Stimulated activated CD4-positive, alpha-beta T cell treated with anti-CD3 and anti-CD28 coated beads, Interleukin-4, amount 100 ng/mL, for 1 hour (primary cell): ENCODE results near the gene KLF5.
"Not testable (repeated sequence)": the region's sequence is repeated elsewhere in the genome, so short reads cannot be mapped to it uniquely, and the experiment has no call there.

Experiments
- DNase-seq: peaks from one replicate; pipeline ENCODE4 v3.0.0-alpha.2; 2020

KLF5 gene

DNA sequence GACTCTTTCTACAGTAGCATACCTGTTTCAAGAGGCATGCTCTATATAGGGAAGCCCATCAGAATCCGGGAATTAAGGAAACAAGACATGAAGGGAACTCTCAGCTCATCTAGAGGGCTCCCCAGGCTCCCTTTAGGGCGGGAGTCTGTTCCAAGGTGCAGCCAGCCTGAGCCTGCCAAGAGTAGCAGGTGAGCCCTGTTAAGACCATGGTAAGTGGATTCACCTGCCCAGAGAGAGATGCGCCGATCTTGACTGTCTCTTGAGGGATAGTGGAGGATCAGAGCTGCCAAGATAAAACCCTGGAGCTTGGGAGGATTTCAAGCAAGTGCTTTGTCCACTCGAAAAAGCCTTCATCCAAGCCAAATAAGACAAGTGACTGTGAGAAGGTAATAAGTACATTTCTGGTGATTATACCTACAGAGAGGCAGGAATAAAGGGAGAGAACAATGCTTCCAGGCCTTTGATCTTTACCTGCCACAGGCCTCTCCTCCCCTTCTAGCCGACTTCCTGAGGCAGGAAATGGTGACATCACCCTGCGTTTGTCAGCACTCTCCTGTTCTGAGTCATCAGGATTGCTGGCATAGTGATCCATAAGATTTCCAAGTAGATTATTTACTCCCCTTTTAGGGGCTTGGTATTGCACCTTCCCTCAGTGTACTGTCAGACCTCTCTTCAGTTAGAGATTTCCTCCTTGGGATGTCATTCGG, 31.5 kb downstream of the KLF5 start:
- DNase-seq, result no peak

GRCh38 chr13:73090823-73091187, 32.0 kb downstream of the KLF5 start:
- no peak for DNase-seq

DNA sequence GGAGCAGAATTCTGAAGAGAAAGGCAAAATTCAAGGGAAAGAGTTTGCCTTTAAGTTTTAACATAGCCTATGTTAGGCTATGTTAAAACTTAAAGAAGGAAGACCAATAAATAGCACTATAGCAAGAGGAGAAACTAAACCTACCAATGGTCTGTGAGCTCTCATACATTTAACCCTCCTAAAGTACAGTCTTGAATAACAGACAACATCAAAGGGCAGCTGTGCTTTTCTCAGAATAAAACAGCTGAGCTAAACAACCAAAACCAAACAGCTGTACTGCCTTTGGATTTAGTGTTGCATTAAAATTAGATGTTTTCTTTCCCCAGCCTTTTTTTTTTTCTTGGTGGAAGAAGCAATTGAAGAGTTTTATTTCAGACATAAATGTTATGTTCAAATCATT, 34.0 kb downstream of the KLF5 start:
- no peak for DNase-seq

DNA sequence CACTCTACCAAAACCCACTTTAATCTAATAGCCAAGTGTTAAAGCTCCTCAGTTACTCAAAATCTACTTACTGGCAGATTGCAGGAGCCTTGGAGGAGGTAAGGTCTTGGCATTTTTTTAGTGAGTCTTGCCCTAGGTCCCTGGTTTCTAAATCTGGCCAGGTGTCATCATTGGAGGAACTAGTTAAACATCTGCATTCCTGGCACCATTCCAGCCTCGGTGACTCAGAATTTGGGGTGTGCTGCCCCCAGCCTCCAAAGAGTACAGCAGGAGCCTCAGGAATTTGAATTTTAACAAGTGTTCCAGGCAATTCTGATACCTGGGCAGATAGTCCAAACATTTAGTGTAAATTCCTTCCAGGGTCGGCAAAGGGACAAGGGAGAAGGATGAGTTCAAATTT, 37.4 kb downstream of the KLF5 start:
- no peak for DNase-seq

DNA sequence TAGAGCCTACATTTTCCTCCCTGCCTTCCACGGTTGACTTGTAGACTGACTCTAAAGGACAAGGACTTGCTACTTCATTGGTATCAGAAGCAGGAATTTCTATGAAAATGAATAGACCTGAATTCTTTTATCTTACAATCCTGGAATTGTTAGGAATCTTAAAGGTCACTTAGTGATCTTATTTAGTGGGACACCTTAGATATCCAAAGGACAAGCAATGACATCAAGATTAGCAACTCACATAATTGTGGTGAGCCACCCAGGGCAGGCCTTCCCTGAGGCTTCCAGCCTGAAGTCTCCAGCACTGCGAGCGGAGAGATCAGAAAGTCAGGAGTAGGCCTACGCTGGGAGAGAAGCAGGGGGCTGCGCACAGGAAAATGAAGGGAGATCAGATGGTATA, 37.8 kb downstream of the KLF5 start:
- no peak for DNase-seq

DNA sequence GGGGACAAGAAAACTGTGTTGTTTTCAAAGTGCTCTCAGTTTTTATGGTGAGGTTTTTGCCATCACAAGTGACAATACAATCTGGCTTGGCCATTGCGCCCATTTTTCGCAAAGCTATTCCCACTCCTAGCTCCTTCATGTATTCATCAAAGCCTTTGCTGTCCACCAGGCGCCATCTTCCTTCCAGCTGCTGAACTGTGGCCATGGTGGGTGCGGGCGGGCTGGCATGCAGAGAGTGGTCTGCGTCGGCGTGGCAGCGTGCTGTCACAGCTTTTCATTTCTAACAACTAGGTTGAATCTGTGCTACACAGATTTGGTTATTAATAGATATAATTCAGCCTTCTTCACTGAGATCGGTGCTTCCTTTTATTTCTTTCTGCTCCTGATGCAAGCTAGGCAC, 42.0 kb downstream of the KLF5 start:
- DNase-seq, result not testable (repeated sequence)

GRCh38 chr13:73101351-73102007, 42.7 kb downstream of the KLF5 start:
- DNase-seq, result no peak

- no peak for DNase-seq
Measured at GRCh38 chr13:73103238-73103637, 44.4 kb downstream of the KLF5 start.

DNA sequence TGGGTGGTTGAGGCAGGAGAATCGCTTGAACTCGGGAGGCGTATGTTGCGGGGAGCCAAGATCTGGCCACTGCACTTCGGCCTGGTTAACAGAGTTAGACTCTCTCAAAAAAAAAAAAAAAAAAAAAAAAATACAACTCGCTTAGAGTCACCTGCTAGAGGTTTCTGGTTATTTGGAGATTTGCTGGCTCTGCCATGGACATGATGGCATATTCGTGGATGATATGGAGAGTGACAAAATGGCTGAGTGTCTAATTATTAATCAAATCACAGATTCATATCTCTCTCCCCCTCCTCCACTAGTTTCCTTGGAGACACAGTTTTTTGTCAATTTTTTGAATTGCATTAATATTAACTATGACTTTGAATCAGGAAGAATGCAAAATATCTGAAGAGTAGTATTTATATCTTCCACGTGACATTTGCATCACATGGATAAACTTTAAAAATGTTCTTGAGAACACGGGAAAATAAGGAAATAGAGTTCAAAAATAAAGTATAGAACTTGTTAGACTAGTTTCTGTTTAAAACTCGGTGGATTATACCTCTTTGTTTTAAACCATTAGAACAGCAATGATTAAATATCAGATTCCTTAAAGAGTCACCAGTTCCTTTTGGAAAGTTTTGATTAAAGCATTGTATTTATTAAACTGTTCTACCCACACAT, 47.8 kb downstream of the KLF5 start:
- DNase-seq, result no peak

DNA sequence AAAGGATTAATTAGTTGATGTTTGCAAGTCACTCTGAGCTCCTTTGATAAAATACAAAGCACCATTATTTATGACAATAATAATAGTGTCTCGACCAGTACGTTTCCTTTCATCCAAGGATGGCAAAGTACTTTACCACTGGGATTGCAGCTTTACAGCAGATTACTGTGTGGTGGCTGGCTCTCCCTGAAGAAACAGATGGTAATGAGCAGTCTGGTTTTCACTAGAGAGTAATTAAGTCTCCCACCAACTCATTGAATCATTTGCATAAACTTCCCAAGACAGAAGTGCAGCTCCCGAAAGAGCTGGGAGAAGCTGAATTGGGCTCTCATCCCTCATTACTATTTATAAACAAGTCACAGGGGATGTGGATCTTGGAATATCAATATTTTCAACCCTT, 48.7 kb downstream of the KLF5 start:
- no peak for DNase-seq

DNA sequence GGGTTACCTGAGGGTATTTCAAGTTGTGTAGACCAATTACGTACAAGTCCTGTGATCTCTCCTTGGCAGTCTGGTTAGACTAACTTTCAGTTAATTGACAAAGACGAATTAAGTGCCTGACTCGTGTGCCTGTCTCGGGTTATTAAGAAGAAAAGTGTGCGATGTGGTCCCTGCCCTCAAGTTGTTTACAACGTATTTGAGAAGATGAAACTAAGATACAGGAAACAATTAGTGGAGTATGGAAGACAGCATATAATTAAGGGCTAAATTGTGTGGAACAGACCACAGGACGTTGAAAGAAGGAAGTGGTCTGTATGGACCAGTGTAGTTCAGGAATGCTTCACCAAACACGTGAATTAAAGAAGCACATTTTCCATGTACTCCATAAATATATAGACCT, 49.2 kb downstream of the KLF5 start:
- DNase-seq, result no peak

DNA sequence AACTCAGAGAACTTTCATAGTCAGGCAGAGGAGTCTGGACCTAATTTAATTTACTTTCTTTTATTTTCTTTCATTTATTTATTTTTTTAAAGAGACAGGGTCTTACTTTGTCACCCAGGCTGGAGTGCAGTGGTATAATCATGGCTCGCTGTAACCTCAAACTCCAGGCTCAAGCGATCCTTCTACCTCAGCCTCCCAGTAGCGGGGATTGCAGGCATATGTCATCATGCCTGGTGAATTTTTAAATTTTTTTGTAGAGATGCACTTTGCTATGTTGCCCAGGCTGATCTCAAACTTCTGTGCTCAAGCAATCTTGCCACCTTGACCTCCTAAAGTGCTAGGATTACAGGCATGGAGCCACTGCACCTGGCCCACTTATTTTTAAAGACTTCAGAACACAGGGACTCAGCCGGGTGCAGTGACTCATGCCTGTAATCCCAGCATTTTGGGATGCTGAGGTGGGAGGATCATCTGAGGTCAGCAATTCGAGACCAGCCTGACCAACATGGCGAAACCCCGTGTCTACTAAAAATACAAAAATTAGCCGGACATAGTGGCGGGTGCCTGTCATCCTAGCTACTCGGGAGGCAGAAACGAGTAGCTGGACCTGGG, 50.6 kb downstream of the KLF5 start:
- DNase-seq, result no peak

DNA sequence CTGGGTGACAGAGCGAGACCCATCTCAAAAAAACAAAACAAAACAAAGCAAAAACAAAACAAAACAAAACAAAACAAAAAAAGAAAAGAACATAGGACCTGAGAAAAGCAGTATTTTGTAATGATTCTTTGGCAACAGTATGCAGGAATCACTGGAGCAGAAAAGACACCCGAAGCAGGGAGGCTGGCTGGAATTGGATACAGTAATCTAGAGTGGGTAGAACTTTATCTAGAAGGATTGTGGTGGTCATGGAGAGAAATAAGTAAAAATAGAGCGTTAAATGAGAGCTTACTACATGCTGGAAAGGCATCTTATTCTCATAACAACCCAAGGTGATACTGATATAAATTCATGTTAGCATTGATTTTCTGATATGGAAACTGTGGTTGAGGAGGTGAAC, 51.2 kb downstream of the KLF5 start:
- no peak for DNase-seq

- DNase-seq, result no peak
Measured at GRCh38 chr13:73110814-73111213, 52.0 kb downstream of the KLF5 start.

- DNase-seq, result no peak
Measured at GRCh38 chr13:73111331-73111730, 52.5 kb downstream of the KLF5 start.

GRCh38 chr13:73119612-73120011, 60.8 kb downstream of the KLF5 start:
- DNase-seq, result no peak
